SHP77 treated with DMSO at 0.1 percent for 48 hours (cell line): ENCODE results near the gene SMARCC2.

Source experiments
- DNase-seq: peaks from one replicate; lab custom pipeline; 2025; lab: John Stamatoyannopoulos, UW

SMARCC2 gene

DNA sequence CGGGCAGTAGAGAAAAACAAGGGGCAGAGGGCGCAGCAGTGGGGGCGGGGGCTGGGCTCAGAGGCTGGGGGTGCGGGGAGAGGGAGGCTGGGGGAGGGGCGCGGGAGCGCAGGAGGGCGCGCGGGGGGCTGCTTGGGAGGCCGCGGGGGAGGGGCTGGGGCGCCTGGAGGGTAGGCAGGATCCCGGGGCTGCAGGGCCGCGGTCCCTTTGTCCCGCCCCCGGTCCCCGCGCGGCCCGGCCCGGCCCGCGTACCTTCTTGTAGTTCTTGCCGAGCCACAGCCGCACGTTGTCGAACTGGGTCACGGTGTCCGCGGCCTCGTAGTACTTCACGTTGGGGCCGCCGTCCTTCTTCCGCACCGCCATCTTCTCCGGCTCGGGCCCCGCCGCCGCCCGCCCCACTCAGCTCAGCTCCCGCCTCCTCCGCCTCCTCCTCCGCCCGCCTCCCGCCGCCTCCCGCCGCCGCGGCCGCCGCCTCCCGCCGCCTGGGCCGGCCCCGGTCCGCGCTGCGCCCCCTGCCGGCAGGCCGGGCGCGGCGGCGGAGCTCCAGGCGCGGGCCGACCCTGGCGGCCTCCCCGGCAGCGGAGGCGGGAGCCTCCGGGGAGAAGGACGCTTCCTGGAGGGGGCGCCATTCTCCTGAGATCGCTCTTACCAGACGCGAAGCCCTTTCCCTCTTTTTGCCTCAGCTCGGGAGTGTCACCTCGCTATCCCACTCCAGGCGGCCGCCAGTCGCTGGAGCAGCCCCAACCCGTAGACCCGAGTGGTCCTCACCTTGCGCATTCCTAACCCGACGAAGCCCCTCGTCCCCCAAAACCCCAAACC lies at the start of gene SMARCC2:
Gene SMARCC2, minus strand, starts transcription at position 385 of the 819 bp plus-strand sequence. Its CDS starts 22 bp downstream, at position 363.
- DNase-seq, result peak; percentile 73

DNA sequence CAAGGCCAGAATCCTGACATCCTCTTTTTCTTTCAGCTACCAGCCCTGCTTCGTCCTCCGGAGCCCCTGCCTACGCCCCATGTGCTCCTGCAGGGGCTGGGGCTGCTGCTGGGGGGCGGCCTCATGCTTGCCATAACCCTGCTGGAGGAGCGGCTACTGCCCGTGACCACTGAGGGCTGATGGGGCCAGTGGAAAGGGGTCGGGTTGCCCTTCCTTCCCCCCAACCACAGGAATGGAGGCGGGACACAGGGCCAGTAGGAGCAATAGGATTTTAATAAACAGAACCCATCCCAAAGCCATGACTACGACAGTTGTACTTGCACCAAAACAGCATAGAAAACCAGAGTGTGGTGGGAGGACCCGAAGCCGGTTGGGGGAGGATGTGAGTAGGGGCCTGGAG lies 48.3 kb upstream of the SMARCC2 start:
- DNase-seq, result no peak

DNA sequence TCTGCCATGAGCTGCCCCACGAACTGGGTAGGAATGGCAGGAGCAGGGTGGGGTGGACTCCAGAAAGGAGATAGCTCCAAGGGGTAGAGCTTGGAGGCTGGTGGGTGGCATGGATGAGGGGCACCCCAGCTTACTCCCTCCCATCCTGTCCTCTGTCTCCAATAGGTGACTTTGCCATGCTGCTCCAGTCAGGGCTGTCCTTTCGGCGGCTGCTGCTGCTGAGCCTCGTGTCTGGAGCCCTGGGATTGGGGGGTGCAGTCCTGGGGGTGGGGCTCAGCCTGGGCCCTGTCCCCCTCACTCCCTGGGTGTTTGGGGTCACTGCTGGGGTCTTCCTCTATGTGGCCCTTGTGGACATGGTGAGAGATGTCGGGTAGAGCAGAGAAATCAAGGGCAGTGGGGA lies 47.7 kb upstream of the SMARCC2 start:
- no peak for DNase-seq

DNA sequence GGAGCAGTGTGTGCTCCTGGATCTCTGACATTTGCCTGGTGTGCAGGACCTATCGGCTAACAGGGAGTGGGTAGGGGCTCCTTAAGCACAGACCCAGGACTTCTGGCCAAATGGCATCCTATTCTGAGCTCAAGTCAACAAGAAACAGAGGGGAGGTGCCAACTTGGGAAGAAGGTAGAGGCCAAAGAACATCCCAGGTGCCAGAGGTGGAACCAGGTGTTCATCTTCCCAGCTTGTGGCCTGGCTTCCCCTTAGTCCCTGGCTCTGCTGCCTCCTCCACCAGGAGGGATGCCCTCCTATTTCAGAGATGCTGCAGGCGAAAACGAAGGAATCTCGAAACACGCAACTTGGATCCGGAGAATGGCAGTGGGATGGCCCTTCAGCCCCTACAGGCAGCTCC lies 46.8 kb upstream of the SMARCC2 start:
- DNase-seq, result no peak

DNA sequence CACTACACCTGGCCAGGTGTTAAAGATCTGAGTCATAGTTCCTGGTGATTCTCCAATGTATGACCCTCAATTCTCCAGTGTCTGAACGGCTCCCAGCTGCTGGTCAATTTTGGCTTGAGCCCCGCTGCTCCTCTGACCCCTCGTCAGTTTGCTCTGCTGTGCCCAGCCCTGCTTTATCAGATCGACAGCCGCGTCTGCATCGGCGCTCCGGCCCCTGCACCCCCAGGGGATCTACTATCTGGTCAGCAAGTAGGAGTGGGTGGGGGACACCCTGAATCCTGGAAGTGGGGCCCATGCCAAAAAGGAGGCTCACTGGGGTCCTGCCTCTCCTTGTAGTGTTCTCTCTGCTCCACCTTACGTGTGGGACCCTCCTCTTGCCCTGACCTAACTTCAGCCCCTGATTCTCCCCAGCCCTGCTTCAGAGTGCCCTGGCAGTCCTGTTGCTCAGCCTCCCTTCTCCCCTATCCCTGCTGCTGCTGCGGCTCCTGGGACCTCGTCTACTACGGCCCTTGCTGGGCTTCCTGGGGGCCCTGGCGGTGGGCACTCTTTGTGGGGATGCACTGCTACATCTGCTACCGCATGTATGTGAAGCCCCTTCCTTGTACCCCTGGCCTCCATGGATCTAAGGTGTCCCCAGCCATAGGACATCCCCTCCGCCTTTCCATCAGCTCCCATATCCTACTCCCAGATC lies 45.6 kb upstream of the SMARCC2 start:
- DNase-seq, result no peak

DNA sequence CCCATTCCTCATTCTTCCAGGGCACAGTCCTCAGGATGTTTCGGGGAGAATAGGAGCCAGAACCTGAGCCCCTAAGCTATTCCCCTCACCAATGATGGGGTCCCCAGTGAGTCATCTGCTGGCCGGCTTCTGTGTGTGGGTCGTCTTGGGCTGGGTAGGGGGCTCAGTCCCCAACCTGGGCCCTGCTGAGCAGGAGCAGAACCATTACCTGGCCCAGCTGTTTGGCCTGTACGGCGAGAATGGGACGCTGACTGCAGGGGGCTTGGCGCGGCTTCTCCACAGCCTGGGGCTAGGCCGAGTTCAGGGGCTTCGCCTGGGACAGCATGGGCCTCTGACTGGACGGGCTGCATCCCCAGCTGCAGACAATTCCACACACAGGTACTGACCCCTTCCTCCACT lies 41.9 kb upstream of the SMARCC2 start:
- DNase-seq, result no peak

DNA sequence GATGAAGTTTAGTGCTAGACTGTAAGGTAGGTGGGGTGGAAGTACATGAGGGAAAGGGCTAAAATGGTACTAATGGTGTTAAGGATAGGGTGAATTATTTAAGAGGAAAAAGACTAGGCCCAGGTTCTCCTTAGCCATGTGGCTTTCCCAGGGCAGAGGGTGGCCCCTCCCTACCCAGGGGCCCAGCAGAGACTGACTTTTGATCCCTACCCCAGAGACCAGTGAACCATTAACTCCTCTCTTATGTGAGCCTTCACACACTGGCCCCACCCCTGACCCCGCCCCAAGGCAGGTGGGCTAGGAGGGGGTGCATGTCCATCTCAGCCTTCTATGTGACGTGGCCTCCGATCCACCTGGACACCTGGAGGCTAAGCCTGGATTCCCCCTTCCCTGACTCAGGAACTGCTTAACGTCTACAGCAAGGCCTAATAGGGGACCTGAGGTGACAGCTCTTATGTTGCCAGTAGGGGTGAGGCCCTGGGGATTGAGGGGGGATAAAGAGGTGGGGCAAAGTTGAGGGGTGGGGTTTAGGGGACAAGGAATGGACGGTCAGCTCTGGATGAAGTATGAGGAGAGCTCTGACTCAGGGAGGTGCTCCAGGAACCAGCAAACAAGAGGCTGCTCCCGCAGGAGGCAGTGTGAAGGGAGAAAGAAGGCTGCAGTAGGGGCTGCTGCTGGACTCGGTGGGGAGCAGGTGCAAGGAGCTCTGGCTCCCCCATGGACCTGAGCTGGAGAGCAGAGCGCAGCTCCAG lies 41.3 kb upstream of the SMARCC2 start:
- no peak for DNase-seq

DNA sequence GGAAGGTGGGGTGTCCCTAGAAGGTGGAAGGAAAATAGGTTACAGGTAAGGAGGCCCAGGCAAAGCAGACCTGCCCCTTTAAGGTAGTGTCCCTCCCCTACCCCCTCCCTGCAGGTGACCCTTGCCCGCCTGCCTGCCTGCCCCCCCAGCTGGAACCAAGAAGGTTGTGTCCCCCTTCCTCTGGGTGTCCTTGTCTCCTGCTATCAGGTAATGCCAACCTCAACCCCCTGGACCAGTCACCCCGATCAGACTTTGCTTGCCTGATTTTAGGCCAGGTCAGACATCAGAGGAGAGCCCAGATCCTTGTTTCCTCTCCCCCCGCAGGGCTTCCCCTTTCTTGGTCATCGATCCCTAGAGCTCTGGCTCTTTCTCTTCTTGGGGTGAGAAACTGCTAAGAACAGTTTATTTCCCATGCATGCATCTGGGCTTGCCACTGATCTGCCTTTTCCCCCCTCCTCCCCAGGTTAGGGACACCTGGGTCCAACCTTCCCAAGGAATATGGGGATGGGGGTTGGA lies 40.7 kb upstream of the SMARCC2 start, which contains the start of gene SLC39A5:
Gene SLC39A5, plus strand, starts transcription at position 136 of the 516 bp plus-strand sequence. CDS start 1,224 bp downstream, outside the sequence.
- DNase-seq, result no peak

DNA sequence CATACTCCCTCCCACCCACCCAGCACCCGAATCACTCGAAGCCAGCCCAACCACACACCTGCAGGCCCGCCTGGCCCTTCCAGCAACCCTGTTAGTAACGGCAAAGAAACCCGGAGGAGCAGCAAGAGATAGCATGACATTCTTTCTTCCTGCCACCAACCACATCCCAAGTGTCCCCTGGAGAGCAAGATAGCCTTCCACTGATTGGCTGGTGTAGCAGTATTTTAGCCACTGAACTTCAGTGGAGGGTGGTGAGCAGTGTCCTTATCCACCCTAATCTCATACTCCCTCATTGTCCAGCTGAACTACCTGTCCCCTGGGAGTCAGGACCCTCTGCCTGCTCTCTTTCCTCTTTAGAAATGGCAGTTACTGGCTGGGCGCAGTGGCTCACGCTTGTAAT lies 39.8 kb upstream of the SMARCC2 start:
- DNase-seq, result no peak

DNA sequence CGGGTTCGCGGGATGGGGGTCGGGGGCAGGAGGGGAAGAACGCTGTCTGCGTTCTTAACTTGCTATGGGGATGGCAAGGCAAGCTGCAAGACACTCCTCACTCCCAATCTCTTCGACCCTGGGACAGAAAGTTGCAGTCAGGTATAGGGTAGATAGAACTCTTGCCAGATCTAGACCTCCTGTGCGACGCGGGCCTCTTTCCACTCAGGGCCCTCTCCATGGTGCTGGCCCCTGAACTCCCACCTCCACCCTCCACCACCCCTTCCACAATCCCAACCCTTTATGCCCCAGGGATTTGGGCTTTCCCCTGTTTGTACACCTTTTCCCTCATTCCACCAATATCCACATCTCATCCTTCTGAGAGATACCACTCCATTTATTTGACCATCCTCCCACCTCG lies 35.7 kb upstream of the SMARCC2 start:
- DNase-seq, result no peak

DNA sequence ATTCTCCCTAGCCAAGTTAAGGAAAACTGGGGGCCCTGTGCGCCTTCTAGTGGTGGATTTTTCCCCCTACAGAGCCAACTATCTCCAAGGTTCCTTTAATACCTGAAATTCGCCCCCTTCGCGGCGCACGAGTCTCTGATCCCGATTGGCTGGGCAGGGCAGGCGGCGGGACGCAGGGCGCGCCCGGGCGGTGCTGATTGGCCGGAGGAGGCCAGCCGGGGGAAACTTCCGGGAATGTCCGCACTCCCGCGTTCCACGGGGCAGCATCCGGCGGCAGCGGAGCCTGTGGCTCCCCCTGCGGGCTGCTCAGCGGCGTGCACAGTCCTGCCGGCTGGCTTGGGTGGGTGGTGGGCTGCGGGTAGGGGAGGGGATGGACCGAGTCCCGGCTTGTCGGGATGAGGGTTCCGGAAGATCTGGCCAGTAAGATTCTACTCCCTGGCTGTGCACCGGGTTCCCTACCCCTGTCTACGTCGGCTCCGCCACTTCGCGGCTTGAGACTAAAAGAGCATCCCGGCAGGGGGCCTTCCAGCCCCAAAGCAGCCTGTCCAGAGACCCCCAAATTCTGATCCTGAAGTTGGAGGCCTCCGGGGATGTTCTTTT lies 34.9 kb upstream of the SMARCC2 start, which contains the start of gene NABP2:
Gene NABP2, plus strand, starts transcription at position 241 of the 600 bp plus-strand sequence. CDS start 515 bp downstream, outside the sequence.
- peak; percentile 95 for DNase-seq

DNA sequence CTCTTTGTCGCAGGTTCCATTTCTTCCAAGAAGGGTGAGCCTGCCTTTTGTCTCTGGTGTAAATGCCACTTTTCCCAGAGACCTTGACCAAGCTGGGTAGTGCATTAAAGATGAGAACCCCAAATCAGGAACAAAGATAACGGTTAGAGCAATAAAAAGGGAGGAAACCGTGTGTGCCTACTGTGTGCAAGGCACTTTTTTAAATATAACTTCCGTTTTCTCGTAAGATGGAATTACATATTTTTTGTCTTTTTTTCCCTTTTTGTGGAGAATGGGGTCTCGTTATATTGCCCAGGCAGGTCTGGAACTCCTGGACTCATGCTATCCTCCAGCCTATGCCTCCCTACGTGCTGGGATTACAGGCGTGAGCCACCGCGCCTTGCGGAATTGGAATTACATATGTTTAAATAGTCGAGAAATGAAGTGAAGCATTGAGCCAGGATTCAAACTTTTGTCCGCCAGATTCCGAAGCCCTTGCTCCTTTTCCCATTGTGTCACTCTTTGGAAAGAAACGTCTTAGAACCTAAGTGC lies 34.4 kb upstream of the SMARCC2 start:
- DNase-seq, result no peak

DNA sequence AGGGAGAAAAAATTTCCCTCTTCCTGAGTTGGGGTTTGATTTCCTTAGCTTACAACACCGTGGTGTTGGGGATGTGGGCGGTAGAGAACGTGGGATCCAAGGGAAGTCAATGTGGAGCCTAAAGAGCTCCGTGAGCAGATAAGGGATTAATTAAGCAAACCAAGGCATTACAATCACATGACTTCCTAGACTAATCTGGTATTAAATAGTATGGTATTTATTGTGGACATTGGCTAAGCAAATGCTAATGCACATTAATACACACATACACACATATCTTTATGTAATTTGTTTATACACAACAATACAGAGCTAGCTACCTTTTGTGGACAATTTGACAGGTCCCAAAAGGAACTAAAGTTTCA lies 33.2 kb upstream of the SMARCC2 start:
- no peak for DNase-seq

DNA sequence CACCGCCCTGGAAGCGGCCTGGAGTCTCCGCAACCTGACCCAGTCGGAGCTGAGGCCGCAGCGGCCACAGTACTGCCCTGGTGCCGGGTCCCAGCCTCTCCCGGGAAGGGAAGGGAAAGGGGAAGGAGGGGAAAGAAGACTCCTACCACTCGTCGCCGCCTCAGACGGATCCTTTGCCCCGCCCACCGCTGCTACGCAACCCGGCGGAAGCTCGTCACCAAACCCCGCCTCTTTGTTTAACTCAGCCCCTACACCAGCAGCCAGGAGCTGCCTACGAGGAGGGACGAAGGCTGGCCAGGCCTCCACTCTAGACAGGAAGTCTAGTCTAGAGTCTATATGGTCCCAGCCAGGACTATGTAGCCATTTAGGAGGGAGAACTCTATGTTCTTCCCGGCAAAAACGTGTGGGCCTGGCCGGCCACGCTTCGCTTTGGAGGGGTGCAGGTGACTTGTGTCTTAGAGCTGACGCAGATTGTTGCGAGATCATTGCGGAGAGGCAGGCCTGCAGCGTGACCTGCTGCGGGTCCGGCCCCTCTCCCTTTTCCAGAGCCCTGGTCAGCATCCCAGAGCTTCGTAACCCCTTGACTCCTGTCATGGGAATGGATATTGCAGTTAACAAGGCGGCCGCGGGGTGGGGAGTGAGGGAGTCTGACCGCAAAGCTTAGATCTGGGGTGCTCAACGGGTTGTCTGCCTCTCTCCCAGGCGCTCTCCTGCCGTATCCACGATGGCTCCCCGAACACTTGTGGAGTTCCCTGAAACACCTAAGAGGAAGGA lies 32.7 kb upstream of the SMARCC2 start, which contains the start of gene RNF41:
Gene RNF41, minus strand, starts transcription at position 166 of the 774 bp plus-strand sequence. CDS start 7,875 bp downstream, outside the sequence.
- DNase-seq, result peak; percentile 87

DNA sequence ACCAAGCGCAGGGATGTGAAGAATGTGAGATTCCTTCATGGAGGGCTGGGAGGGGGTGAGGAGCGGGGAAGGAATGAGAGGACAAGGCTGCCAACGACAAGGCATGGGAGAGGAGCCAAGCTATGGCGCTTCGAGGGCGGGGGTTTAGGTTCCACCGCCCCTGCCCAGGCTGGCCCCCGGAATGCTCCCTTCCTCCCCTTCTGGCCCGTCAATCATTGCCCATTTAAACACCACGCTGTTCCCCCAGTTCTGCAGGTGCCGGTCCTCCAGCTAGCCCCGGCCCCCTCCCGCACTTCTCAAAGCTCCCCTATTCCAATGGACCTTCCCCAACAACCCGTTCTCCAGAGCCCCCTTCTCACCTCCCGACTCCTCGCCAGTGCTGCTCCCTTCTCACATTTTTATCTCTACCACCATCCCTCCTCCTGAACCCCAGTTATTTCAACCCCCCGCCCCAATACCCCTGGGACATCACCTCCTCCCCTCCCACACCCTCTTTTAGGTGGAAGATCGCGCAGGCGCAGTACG lies 32.0 kb upstream of the SMARCC2 start:
- DNase-seq, result no peak

DNA sequence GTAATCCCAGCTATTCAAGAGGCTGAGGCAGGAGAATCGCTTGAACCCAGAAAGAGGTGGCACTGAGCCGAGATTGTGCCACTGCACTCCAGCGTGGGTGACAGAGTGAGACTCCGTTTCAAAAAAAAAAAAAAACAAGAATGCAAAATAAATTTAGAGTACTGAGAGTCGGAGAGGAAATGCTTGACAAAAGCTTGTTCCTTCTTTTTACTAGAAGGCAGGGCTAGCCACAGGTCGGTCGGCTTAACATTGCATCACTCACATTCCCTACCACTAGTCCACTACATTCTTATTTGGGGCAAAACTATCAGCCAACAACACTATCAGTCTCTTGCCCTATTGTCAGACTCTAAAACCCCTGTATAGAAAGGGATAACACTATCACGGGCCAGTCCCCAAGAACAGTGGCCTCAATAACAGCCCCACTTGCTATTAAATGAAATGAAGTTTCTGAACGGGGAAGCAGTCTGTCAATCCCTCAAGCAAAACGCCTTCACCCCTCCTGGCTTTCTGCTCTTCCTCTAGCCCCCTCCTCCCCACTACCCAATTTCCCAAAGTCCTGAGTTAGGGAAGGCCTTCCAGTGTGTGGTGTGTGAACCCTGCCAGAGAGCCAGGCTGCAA lies 31.4 kb upstream of the SMARCC2 start:
- no peak for DNase-seq

DNA sequence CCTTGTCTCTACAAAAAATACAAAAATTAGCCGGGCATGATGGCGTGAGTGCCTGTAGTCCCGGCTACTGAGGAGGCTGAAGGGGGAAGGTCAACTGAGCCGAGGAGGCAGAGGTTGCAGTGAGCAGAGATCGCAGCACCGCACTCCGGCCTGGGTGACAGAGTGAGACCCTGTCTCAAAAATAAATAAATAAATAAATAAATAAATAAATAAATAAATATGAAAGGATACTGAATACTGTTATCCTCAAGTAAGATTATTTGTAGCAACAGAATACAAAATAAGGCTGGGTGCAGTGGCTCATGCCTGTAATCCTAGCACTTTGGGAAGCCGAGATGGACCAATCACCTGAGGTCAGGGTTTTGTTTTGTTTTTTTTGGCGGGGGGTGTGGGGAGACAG lies 30.6 kb upstream of the SMARCC2 start:
- DNase-seq, result no peak

DNA sequence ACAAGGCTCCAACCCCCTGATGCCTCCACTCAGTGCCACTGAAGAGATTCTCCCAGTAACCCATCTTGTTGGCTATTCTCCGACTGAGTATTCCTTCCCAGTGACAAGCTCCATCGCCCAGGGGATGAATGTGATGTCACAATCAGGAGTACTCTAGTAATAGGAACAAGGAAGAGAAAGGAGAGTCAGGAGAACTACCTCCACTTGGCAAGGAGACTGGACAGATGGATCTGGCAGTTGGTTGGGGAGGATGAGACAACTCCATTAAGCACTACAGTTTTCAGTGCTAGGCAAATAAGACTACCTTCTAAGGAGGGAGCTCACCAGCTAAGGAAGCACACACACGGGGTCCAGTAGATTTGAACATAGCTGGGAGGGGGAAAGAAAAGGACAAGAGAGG lies 27.2 kb upstream of the SMARCC2 start:
- DNase-seq, result no peak

DNA sequence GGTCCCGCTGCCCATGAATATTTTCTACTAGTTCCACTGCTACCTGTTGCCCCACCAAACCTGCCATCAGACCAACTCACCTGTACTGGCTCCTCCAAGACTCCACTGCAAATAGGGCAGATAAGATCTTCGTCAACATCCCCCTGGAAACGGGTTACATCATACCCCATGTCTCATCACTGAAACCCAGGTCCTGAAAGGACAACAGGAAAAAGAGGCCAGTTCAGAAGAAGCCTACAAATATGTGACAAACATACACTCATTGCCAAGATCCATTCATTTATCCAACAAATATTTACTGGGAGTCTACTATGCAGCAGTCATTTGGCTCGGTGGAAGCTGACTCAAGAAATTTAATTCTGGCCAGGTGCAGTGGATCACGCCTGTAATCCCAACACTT lies 24.6 kb upstream of the SMARCC2 start:
- DNase-seq, result no peak

DNA sequence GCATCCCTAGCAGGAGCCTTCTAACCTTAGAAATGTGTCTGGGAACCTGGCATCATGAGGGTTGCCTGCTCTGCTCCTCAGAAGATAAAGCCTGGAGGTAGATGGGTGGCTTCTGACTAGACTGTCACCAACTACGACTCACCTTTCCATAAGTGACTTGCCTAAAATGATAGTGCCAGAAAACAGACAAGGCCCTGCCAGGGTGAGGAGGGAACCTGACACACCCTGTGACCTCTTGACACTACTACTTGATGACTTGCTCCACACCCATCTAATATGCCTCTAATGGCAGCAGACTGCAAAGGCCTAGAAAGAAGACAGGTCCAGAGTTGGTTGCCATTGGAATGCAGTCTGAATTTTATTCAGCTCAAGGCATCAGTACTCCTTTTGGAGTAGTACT lies 23.1 kb upstream of the SMARCC2 start:
- no peak for DNase-seq
